NOMO-1 treated with dmso at 0.1 percent for 144 hours (cell line): ENCODE data around the gene GHSR.

Source experiments
- DNase-seq: peaks from one replicate; lab custom pipeline; 2025; ENCODE audit not compliant: unreplicated experiment; lab: John Stamatoyannopoulos, UW

GHSR gene

DNA sequence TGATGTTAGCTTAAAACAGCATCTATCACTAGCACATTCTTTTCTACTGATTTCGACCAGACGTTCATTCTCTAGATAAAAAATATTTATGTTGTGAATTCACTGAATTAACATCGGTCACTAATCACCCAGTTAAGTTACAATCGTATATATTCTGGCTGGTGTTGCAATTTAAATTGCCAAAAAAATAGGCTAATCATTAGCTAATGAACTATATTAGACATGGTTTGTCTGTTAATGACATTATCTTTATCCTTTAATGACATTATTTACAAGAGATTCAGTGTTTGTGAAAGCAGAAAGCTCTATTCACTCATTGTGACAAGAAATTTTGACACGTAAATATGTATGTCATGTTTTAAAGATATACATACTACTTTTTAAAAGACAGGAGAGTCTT is 6.7 kb downstream of the GHSR start:
- DNase-seq, result no peak

DNA sequence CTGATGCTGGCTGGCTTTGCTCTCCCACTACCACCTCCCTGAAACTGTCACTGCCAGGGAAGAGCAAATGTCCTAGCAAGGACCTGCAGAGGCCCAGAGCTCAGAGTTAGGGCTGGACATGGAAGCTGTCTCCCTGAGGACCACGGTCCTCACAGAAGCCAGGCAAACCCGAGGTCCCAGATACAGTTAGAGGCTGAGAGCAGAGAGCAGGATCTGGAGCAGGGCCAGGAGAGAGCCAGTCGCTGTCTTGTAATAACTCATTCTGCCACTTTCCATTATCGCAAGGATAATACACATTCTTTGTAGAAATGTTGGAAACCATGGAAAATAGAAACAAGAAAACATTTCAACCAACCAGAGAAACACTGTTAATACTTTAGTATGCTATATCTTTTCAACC is 10.1 kb downstream of the GHSR start:
- DNase-seq, result no peak

DNA sequence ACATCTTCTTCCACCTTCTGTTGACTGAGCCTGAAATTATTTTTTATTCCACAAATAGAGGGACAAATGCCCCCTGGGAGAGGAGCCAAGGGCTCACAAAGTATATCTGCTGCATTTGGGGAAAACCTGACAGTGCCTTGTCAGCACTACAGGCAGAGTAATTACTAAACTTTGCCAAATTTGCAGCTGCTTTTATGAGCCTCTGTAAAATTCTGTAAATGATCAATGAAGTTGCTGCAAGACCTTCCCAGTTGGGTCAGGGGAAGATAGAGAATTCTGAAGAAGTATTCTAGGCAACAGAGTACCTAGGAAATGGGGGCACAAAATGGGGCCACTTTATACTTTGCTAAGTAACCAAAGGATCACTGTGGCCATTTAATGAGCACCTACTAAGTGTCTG is 10.5 kb downstream of the GHSR start:
- no peak for DNase-seq

DNA sequence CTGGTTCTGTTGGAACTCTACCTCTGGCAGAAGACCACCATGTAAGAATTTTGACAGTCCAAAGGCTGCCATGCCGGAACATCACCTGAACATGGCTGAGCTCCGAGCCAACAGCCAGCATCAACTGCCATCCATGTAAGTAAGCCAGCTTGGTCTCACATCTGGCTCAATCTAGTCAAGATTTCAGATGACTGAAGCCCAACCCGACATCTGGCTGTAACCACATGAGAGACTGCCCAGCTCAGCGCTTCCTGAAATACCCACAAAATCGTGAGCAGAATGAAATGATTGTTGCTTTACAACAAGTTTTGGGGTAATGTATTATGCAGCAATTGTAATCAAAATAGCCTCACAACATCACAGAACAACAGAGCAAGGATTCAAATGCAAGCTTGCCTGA is 32.9 kb downstream of the GHSR start:
- DNase-seq, result no peak

DNA sequence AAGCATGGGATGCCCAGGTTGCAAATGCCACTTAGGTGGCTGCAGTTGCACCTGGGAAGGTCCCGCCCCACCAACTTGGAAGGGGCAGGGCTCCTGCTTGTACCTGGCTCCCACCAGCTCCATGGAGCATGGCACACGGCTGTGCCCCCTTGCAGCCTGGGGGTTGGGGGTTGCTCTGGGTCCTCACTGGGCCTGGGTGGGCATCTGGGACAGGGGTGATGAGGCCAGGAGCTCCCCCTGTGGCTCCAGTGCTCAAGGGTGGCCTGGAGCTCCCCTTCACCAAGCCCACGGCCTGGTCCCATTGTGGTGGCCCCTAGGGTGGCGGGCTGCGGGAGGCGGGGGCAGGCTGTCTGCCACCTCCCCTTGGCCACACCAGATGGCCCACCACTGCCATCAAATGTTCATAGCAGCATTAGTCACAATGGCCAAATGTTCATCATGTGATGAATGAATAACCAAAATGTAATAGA is 36.7 kb downstream of the GHSR start:
- DNase-seq, result no peak

DNA sequence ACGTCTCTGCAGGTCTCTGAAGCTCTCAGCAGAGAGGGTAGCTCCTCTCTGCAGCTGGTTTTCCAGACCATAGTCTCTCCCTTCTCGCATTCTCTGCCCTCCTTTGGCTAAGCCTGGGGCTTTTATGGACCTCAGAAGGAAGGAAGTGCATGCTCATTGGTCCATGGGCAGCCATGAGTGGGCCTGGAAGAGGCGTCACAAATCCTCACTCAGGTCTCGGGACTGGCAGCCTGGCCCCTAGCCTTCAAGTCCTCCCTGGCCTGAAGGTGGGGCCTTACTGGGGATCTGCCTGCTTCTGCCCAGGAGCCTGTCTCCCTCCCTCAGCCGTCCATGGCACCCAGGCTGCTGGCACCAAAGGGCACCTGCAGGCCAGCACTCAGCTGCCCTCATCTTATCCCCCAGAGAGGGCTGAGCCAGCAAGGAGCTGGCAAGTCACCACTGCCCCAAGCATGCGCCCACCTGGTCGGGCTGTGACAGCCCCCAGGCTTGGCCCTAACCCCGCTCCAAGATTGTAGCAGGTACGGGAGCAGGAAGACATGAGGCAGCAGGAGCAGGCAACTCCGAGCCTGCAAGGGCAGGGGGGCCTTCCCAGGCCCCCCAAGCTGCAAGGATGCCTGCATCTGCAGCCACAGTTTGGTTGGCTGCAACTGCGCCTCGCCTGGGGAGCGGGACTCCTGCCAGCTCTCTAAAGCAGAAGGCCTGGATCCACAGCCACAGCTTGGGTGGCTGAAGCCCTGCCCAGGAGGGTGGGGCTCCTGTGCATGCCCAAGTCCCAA is 37.4 kb downstream of the GHSR start:
- DNase-seq, result no peak

DNA sequence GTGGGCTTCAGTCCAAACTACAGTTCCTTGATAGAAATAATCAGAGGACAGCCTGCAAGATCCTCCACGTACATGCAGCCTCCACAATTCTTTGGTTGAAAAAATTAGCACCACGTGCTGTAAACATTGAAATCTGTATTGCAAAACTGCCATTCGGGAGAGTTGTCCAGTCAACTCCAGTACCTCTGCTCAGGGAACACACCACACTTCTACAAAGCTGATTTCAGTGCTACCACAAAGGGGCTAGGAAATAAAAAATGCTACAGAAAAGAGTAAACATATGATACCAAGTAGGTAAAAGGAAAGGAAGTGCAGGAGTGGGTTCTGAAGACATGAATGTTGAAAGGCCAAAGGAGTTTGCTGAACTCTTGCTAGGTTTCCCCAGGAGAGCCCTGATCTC is 40.4 kb downstream of the GHSR start:
- no peak for DNase-seq

DNA sequence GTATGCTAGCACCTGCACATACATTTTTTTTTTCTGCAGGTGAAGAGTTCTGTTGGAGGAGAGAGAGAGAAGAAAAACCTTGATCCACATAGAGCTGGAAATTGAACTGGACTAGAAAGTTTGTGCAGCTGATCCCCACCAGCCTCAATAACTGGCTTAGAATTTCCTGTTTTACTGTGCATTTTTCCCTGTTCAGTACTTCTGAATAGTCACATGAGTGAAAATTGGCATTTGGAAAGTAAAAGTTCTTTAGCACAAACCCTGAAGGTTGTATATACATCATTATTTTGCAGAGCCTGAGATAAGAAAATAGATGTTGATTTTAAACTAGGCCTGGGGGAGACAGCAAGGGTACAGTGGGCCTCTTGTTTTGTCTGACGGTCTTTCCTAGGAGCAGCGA is 42.3 kb downstream of the GHSR start:
- DNase-seq, result no peak

DNA sequence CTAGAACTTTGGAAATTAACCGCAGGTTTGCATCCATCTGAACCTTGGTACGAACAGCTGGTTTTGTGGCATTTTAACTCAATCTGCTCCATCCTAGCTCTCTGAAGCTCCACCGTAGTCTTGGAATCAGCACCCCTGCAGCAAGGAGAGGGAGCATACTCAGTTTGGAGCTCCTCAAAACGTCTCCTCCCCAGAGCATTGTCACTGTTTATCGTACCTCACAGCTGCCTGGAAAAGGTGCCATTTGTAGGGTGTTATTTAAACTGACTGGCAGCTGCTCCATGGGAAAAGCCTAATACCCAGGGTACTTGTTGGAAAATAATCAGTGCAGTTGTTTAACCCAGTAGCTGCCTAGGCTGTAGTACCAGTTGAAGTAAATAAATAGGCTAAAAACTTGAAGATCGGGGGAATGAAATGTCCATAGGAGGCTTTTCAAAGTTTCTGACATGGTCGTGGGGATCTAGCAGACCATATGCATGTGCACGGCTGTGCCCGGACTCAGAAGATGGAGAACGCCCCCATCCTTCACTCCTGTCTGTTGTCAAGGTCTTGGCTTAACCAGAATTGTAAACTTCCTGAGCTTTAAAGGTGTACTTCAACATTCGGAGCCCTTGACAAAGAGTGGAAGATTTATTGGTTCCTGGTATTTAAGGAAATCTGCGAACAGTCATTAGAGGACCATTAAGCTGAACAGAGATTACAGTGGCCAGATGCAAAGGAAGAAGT is 43.9 kb downstream of the GHSR start:
- no peak for DNase-seq

DNA sequence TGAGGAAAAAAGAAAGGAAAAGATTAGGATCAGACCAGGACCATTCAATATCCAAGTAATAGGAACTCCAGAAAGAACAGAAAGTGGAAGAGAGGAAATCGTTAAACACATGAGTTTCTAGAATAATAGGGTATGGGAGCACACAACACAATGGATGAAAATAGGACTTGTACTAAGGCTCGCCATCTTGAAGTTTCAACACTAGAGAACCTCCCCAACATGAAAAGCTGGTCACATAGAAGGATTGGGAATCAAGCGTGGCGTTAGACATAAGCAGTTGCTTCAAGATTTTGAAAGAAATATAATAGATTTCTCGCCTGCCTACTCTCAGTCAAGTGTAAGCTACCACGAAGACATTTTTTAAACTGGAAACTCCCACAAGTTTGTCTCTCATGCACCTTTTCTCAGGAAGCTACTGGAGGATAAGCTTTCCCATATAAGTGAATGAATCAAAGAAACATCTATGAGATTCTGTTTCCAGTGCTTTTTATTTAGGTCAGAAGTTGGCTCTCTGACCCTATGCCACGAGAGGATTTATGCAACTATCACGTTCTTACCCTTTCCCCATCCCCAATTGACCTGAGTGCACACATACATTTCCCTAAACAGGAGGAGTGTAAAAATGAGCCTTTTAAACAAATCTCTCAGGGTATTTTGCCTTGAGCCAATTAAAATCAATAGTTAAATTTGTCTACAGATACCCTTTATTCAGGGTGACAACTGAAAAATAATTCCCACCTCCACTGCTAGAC is 45.2 kb downstream of the GHSR start:
- no peak for DNase-seq

DNA sequence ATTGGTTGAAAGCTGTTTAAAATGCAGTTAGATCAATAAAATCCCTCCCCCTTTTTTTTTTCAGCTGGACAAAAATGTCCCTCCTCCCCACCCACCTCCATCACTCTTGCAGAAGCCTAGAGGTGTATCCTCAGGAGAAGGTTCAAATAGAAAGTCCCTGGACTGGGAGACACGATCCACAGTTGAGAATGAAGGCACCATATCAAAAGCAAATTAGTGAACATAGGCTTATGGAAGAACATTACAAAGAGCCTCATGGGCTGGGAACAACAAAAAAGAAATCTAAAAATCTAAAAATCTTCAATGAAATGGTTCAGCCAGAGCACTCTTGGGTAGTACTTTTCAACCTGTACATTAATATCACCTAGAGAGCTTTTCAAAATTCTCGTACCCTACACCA is 46.2 kb downstream of the GHSR start:
- DNase-seq, result no peak

DNA sequence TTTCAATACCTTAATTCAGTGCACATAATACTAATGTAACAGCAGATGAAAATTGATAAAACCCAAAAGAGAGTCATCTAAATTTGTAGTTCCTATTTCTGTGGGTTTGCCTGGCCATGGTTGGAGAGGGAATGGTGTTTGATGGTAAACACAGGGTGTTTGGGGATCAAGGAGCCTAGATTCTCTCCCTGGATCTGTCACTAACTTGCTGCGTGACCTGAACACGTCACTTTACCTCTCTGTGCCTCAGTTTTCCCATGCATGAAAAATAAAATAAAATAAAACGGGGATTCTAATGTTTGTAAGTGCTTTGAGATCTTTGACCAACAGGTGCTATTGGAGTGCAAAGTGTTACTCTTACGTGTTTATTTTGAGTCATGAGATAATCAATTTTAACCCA is 49.8 kb downstream of the GHSR start:
- no peak for DNase-seq

DNA sequence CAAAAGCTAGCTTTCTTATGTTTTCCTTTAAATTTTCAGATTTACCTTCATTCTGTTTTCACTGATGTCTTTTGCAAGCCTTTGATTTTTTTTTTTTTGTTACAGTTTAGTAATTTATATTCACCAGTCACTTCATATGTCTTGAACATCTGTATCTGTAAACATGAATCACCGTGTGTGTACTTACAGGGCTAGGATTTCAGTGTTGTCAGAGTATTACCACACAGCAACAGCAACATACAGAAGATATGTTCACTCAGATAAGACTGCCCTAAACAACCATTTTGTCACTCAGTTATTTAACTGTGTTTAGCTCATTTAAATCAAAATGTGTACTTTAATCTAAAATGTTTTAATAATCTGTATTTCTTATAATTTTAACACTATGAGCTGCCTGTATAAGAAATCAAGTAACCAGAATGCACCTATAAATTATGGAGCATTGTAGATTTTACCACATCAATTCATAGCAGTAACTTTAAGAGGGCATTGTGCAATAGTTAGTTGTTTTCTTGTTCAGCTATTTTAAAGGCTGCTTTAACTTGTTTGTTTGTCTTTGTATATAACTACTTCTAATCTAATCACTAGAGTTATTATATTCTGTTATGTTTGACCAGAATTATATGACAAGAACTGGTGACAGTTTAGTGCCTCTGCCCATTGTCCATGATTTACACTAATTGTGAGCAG is 50.4 kb downstream of the GHSR start:
- DNase-seq, result no peak

DNA sequence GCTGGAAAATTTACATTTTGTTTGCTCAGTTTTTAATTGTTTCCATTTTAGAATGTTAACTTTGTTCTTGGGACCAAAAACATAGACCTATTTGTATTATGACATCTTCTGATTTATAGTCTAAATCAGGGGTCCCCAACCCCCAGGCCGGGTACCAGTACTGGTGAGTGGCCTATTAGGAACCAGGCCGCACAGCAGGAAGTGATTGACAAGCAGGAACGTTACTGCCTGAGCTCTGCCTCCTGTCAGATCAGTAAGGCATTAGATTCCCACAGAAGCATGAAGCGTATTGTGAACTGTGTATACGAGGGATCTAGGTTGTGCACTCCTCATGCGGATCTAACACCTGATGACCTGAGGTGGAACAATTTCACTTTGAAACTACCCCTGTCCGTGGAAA is 51.9 kb downstream of the GHSR start:
- no peak for DNase-seq

DNA sequence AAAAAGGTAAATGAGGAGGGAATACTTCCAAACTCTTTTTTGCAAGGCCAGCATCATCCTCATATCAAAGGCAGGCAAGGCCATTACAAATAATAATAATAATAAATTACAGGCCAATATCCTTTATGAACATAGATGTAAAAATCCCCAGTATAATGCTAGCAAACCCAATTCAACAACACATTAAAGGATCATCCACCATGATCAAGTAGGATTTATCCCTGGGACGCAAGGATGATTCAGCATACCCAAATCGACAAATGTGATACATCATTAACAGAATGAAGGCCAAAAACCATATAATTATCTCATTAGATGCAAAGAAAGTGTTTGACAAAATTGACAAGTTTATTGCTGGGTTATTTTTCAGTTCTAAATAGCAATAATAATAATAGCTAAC is 53.6 kb downstream of the GHSR start:
- no peak for DNase-seq
